Neuronal stem cell (in vitro differentiated cells): ENCODE data around the gene MTMR1.

Source experiments
- DNase-seq: peaks from one replicate; pipeline ENCODE4 v3.0.0-alpha.2; 2013; ENCODE audit warnings: low spot score
- H2AFZ ChIP-seq: one replicate; pipeline ENCODE4 v1.6.1; 2013; ENCODE audit warnings: mild to moderate bottlenecking, low read length, inconsistent platforms
- H2AK5ac ChIP-seq: 2 replicates; pipeline ENCODE4 v1.6.1; 2013; ENCODE audit warnings: low read depth, mild to moderate bottlenecking, inconsistent platforms, low read length, moderate library complexity, mixed read lengths
- H2BK120ac ChIP-seq: 2 replicates; pipeline ENCODE4 v1.6.1; 2013; ENCODE audit warnings: low read depth, mild to moderate bottlenecking, inconsistent platforms, low read length, moderate library complexity, mixed read lengths
- H2BK12ac ChIP-seq: one replicate; pipeline ENCODE4 v1.6.1; 2013; ENCODE audit warnings: low read length, inconsistent platforms
- H2BK15ac ChIP-seq: 2 replicates; pipeline ENCODE4 v1.6.1; 2013; ENCODE audit warnings: mild to moderate bottlenecking, low read length, inconsistent platforms, mixed read lengths
- H2BK5ac ChIP-seq: one replicate; pipeline ENCODE4 v1.6.1; 2013; ENCODE audit warnings: inconsistent platforms, mild to moderate bottlenecking, low read length, moderate library complexity
- H3K14ac ChIP-seq: one replicate; pipeline ENCODE4 v1.6.1; 2013; ENCODE audit warnings: low read length, inconsistent platforms
- H3K18ac ChIP-seq: 2 replicates; pipeline ENCODE4 v1.6.1; 2013; ENCODE audit warnings: low read length, inconsistent platforms
- H3K23ac ChIP-seq: 2 replicates; pipeline ENCODE4 v1.6.1; 2013; ENCODE audit warnings: low read depth, mild to moderate bottlenecking, mixed read lengths, low read length, inconsistent platforms; ENCODE audit not compliant: poor library complexity
- H3K27ac ChIP-seq: replicated peaks from 3 replicates; pipeline ENCODE4 v1.5.1; 2013; ENCODE audit warnings: low read length, inconsistent platforms
- H3K27me3 ChIP-seq, 3 experiments: 2 replicates each; pipeline ENCODE4 v1.6.1; 2013; ENCODE audit warnings: low read length in 3 of 3, mild to moderate bottlenecking in 2 of 3, inconsistent platforms in 1 of 3, low read depth in 1 of 3, mixed read lengths in 1 of 3, moderate library complexity in 1 of 3; ENCODE audit not compliant: control insufficient read depth in 3 of 3, insufficient read depth in 3 of 3
- H3K36me3 ChIP-seq, 2 donors: replicated peaks in 1 of 2; 2 replicates each; pipeline ENCODE4 v1.6.1; 2013; ENCODE audit warnings: low read length in 2 of 2; ENCODE audit not compliant: control insufficient read depth in 2 of 2, insufficient read depth in 2 of 2
- H3K4ac ChIP-seq: 2 replicates; pipeline ENCODE4 v1.6.1; 2013; ENCODE audit warnings: inconsistent platforms, mild to moderate bottlenecking, low read length, moderate library complexity
- H3K4me1 ChIP-seq, 2 donors: 1 replicate in 1 of 2; 2 replicates in 1 of 2; pipeline ENCODE4 v1.6.1; 2013; ENCODE audit warnings: low read length in 2 of 2, low read depth in 1 of 2; ENCODE audit not compliant: control insufficient read depth in 2 of 2, insufficient read depth in 1 of 2
- H3K4me2 ChIP-seq: one replicate; pipeline ENCODE4 v1.6.1; 2013; ENCODE audit warnings: mild to moderate bottlenecking, low read length, inconsistent platforms; ENCODE audit not compliant: insufficient read depth, poor library complexity, severe bottlenecking
- H3K4me3 ChIP-seq, 2 donors: 2 replicates each; pipeline ENCODE4 v1.5.1; 2013; ENCODE audit warnings: low read length in 2 of 2, mild to moderate bottlenecking in 2 of 2, inconsistent platforms in 1 of 2, moderate library complexity in 1 of 2
- H3K79me1 ChIP-seq: one replicate; pipeline ENCODE4 v1.6.1; 2013; ENCODE audit warnings: low read depth, mild to moderate bottlenecking, inconsistent platforms, low read length, moderate library complexity
- H3K9ac ChIP-seq: one replicate; pipeline ENCODE4 v1.6.1; 2013; ENCODE audit warnings: mild to moderate bottlenecking, low read depth, low read length, inconsistent platforms; ENCODE audit not compliant: poor library complexity
- H3K9me3 ChIP-seq, 2 donors: replicated peaks in 1 of 2; 2 replicates each; pipeline versions ENCODE3 to v1.6.1; 2013; ENCODE audit warnings: low read length in 2 of 2, mild to moderate bottlenecking in 2 of 2, inconsistent platforms in 1 of 2, low read depth in 1 of 2, mixed read lengths in 1 of 2, moderate library complexity in 1 of 2; ENCODE audit not compliant: control insufficient read depth in 2 of 2, insufficient read depth in 1 of 2
- H4K8ac ChIP-seq: one replicate; pipeline ENCODE4 v1.6.1; 2013; ENCODE audit warnings: low read depth, mild to moderate bottlenecking, inconsistent platforms, low read length, moderate library complexity
- H4K91ac ChIP-seq: one replicate; pipeline ENCODE4 v1.6.1; 2013; ENCODE audit warnings: low read length, low read depth, mild to moderate bottlenecking, inconsistent platforms; ENCODE audit not compliant: poor library complexity
- WGBS, 2 donors: extraction: QIAGEN DNeasy Blood & Tissue Kit; methylation state at CpG; one replicate each; pipeline ENCODE4 v1.1.7; 2013; ENCODE audit warnings: missing lambda C conversion rate in 2 of 2, mixed read lengths in 1 of 2; ENCODE audit not compliant: insufficient read length in 2 of 2, insufficient replicate concordance in 1 of 2; ENCODE audit errors: extremely low coverage in 2 of 2; 5-methylcytosine and 5-hydroxymethylcytosine counted together

The MTMR1 gene

GRCh38 chrX:150712619-150713018 lies 19.4 kb downstream of the MTMR1 start:
- Histone ChIP-seq H2BK12ac (no peak overlapping the region), H3K18ac (no peak overlapping the region), H2BK120ac (no peak overlapping the region), H4K8ac (no peak overlapping the region), H3K9ac (no peak overlapping the region), H3K27ac (no peak overlapping the region), H3K4me2 (no peak overlapping the region), H3K4me3 (no peak overlapping the region), H3K27me3 (no peaks in the 10 kb centered on the region), H3K23ac (no peak overlapping the region), H2AK5ac (no peak overlapping the region), H3K36me3 (no peaks in the 10 kb centered on the region), H3K9me3 (no peaks in the 10 kb centered on the region), H2BK15ac (no peak overlapping the region), H3K79me1 (no peaks in the 10 kb centered on the region), H2AFZ (no peak overlapping the region), H4K91ac (no peak overlapping the region), H3K4me1 (no peaks in the 10 kb centered on the region), H3K4ac (no peak overlapping the region), H3K14ac (no peak overlapping the region), H2BK5ac (no peak overlapping the region)
- DNase-seq: no peak

- Histone ChIP-seq H2BK15ac (no peak overlapping the region), H3K4me3 (no peak overlapping the region), H3K4ac (no peak overlapping the region), H3K4me1 (no peaks in the 10 kb centered on the region), H4K91ac (no peak overlapping the region), H3K36me3 (no peaks in the 10 kb centered on the region), H2AK5ac (no peak overlapping the region), H3K18ac (no peak overlapping the region), H2BK120ac (no peak overlapping the region), H3K79me1 (no peaks in the 10 kb centered on the region), H3K27me3 (no peaks in the 10 kb centered on the region), H3K14ac (no peak overlapping the region), H3K23ac (no peak overlapping the region), H3K9me3 (no peaks in the 10 kb centered on the region), H3K4me2 (no peak overlapping the region), H2BK12ac (no peak overlapping the region), H2BK5ac (no peak overlapping the region), H3K9ac (no peak overlapping the region), H2AFZ (no peak overlapping the region), H4K8ac (no peak overlapping the region), H3K27ac (no peak overlapping the region)
- WGBS, 2 donors: no CpG with 5 or more reads among the region's 3 CpGs
- DNase-seq: no peak
Measured at GRCh38 chrX:150715184-150715583, 22.0 kb downstream of the MTMR1 start.

GRCh38 chrX:150719621-150720020 lies 26.4 kb downstream of the MTMR1 start:
- Histone ChIP-seq H3K4me3 (no peak overlapping the region), H3K18ac (no peak overlapping the region), H3K4ac (no peak overlapping the region), H2BK15ac (no peak overlapping the region), H4K91ac (no peak overlapping the region), H3K27ac (no peak overlapping the region), H4K8ac (no peak overlapping the region), H3K14ac (no peak overlapping the region), H3K4me1 (no peaks in the 10 kb centered on the region), H3K4me2 (no peak overlapping the region), H2AK5ac (no peak overlapping the region), H2BK120ac (no peak overlapping the region), H3K9ac (no peak overlapping the region), H2BK5ac (no peak overlapping the region), H3K79me1 (no peaks in the 10 kb centered on the region), H2BK12ac (no peak overlapping the region), H3K23ac (no peak overlapping the region), H3K36me3 (no peaks in the 10 kb centered on the region), H2AFZ (no peak overlapping the region), H3K27me3 (no peaks in the 10 kb centered on the region), H3K9me3 (peaks cover 0 to 3% of the 10 kb centered on the region in 2 donors)
- DNase-seq: no peak
- no CpG with 5 or more reads among the region's 4 CpGs for WGBS, 2 donors

GRCh38 chrX:150729956-150730355 lies 36.8 kb downstream of the MTMR1 start:
- Histone ChIP-seq H3K9ac (no peak overlapping the region), H3K23ac (no peak overlapping the region), H4K91ac (no peak overlapping the region), H3K4ac (no peak overlapping the region), H3K27me3 (peaks cover 0 to 3% (median 0%) of the 10 kb centered on the region in 3 experiments), H2BK15ac (no peak overlapping the region), H3K79me1 (peaks cover 2% of the 10 kb centered on the region), H3K4me3 (no peak overlapping the region), H2BK120ac (no peak overlapping the region), H3K14ac (no peak overlapping the region), H2AK5ac (no peak overlapping the region), H3K18ac (no peak overlapping the region), H2AFZ (no peak overlapping the region), H4K8ac (no peak overlapping the region), H3K9me3 (no peaks in the 10 kb centered on the region), H2BK12ac (no peak overlapping the region), H2BK5ac (no peak overlapping the region), H3K4me2 (no peak overlapping the region), H3K4me1 (no peaks in the 10 kb centered on the region), H3K36me3 (peaks cover 2 to 29% of the 10 kb centered on the region in 2 donors), H3K27ac (no peak overlapping the region)
- no CpG with 5 or more reads among the region's 5 CpGs for WGBS, 2 donors
- DNase-seq: no peak
